ENCODE measurements around the gene PLD6.

DNA sequence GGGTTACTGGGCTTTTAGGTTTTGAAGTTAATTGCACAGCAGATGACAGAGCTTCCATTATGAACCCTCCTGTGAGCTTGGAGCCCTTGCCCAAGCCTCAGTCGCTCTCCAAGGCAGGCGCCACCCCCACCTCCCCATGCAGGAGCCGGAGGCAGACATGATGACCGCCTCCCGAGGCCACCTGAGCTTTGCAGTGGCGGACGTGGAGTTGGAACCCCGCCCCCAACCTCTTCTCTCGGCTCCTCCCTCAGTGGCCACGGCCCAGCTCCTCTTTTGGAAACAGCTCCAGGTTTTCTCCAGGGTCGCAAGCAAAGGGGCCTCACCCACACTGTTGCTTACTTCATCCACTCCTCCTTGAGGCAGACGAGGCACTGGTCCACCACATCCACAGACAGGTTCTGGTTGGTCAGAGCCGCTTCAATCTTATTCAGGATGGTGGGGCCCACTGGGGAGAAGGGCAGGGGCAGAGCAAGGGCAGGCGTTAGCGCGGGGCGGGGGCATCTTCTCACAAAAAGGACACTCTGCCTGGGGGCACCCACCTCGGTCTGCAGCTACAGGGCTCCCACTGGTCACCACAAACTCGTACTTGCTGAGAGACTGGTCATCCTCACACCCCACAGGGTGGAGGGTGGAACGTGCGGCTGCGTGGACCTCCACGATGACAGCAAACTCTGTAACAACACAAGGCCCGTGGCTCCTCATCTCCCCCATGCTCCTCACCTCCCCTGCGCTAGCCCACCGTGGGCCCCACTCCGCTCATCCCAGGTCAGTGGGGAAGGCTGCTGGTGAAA lies 8.7 kb upstream of the PLD6 start:
- TF ChIP-seq YY1 (IDR thresholded peaks at IDR 0.05; ENCODE audit: insufficient read depth, insufficient read length), result no peak
- TF ChIP-seq ZNF274 (IDR thresholded peaks at IDR 0.05; ENCODE audit: low read depth, low read length), result no peak

Measured in NT2/D1 (cell line).